IMR-90 (cell line): Measurements from ENCODE around the gene SIGLEC12. TPM values are rescaled to one million over a fixed set of nuclear protein-coding genes. Genes with fewer than 3 reads are reported as not detected.

ENCODE experiments used
- ATAC-seq: fragments of 200-7000 bp; cut with Tn5 transposase; 2 replicates; pipeline ENCODE4 v1.9.1; 2020; ENCODE audit warnings: low read depth, mild to moderate bottlenecking, moderate library complexity
- BruUV-seq: library from RNA; stranded (reverse); fragments of 400-500 nt; replicated peaks from 2 replicates; lab custom pipeline; 2021; lab: Mats Ljungman, UMichigan
- CTCF ChIA-PET: fragments of 300-600 bp; formaldehyde crosslinking; extraction: SDS; loops from one replicate; lab custom pipeline; 2021; ENCODE audit warnings: antibody characterized with exemption; lab: Yijun Ruan, JAX
- POLR2A ChIA-PET: fragments of 300-600 bp; sonication (Branson Sonifier 250); formaldehyde crosslinking; loops from one replicate; lab custom pipeline; 2022; ENCODE audit warnings: antibody characterized with exemption; ENCODE audit not compliant: unreplicated experiment; lab: Charles Lee
- DNase-seq: peaks from one replicate; pipeline ENCODE4 v3.0.0; 2013
- H2AFZ ChIP-seq: replicated peaks from 2 replicates; pipeline ENCODE3; 2013; ENCODE audit warnings: low read length, mild to moderate bottlenecking; ENCODE audit not compliant: poor library complexity
- H2AK5ac ChIP-seq: 2 replicates; pipeline ENCODE4 v1.6.1; 2013; ENCODE audit warnings: low read depth, low read length, inconsistent platforms
- H2AK9ac ChIP-seq: replicated peaks from 2 replicates; pipeline ENCODE3; 2013; ENCODE audit warnings: mild to moderate bottlenecking, low read depth, low read length, moderate library complexity; ENCODE audit not compliant: poor library complexity
- H2BK120ac ChIP-seq: 2 replicates; pipeline ENCODE4 v1.6.1; 2013; ENCODE audit warnings: low read depth, low read length, inconsistent platforms
- H2BK15ac ChIP-seq: 3 replicates; pipeline ENCODE4 v1.6.1; 2013; ENCODE audit warnings: low read depth, low read length, inconsistent platforms
- H2BK20ac ChIP-seq: 2 replicates; pipeline ENCODE4 v1.6.1; 2013; ENCODE audit warnings: low read depth, mild to moderate bottlenecking, inconsistent platforms, low read length, moderate library complexity
- H2BK5ac ChIP-seq: 2 replicates; pipeline ENCODE4 v1.6.1; 2013; ENCODE audit warnings: mild to moderate bottlenecking, low read depth, low read length, inconsistent platforms; ENCODE audit not compliant: poor library complexity, severe bottlenecking
- H3K14ac ChIP-seq: replicated peaks from 2 replicates; pipeline ENCODE4 v1.6.1; 2013; ENCODE audit warnings: low read depth, low read length, inconsistent platforms
- H3K18ac ChIP-seq: 2 replicates; pipeline ENCODE4 v1.6.1; 2013; ENCODE audit warnings: low read depth, low read length, control low read depth
- H3K23ac ChIP-seq: 2 replicates; pipeline ENCODE4 v1.6.1; 2013; ENCODE audit warnings: low read depth, low read length, inconsistent platforms
- H3K27ac ChIP-seq: 2 replicates; pipeline ENCODE4 v1.5.1; 2013; ENCODE audit warnings: mild to moderate bottlenecking, control low read depth, low read length; ENCODE audit not compliant: insufficient read depth
- H3K27me3 ChIP-seq: 2 replicates; pipeline ENCODE4 v1.6.1; 2013; ENCODE audit warnings: low read length; ENCODE audit not compliant: control insufficient read depth, insufficient read depth
- H3K36me3 ChIP-seq: 2 replicates; pipeline ENCODE4 v1.6.1; 2013; ENCODE audit warnings: low read length, mixed read lengths; ENCODE audit not compliant: control insufficient read depth, insufficient read depth
- H3K4ac ChIP-seq: 2 replicates; pipeline ENCODE4 v1.6.1; 2013; ENCODE audit warnings: low read depth, low read length, inconsistent platforms
- H3K4me1 ChIP-seq: 2 replicates; pipeline ENCODE4 v1.6.1; 2013; ENCODE audit warnings: low read length, mixed read lengths; ENCODE audit not compliant: control insufficient read depth, insufficient read depth
- H3K4me2 ChIP-seq: 2 replicates; pipeline ENCODE4 v1.6.1; 2013; ENCODE audit warnings: low read depth, mild to moderate bottlenecking, control low read depth, low read length, moderate library complexity
- H3K4me3 ChIP-seq: 2 replicates; pipeline ENCODE4 v1.5.1; 2013; ENCODE audit warnings: low read depth, mild to moderate bottlenecking, control low read depth, low read length, moderate library complexity; ENCODE audit not compliant: insufficient read depth
- H3K56ac ChIP-seq: 2 replicates; pipeline ENCODE4 v1.6.1; 2013; ENCODE audit warnings: low read length, inconsistent platforms; ENCODE audit not compliant: insufficient read depth; ENCODE audit errors: extremely low read depth
- H3K79me1 ChIP-seq, 2 experiments: 2 replicates each; pipeline ENCODE4 v1.6.1; 2013; ENCODE audit warnings: low read length in 2 of 2, inconsistent platforms in 1 of 2, low read depth in 1 of 2
- H3K9ac ChIP-seq: 2 replicates; pipeline ENCODE4 v1.6.1; 2013; ENCODE audit warnings: low read depth, low read length, control low read depth
- H3K9me1 ChIP-seq: 2 replicates; pipeline ENCODE4 v1.6.1; 2013; ENCODE audit warnings: low read length, inconsistent platforms; ENCODE audit not compliant: insufficient read depth
- H3K9me3 ChIP-seq: 2 replicates; pipeline ENCODE4 v1.6.1; 2013; ENCODE audit warnings: low read length; ENCODE audit not compliant: control insufficient read depth, insufficient read depth
- H4K20me1 ChIP-seq: 2 replicates; pipeline ENCODE4 v1.6.1; 2013; ENCODE audit warnings: low read length, inconsistent platforms; ENCODE audit not compliant: insufficient read depth
- H4K5ac ChIP-seq: 2 replicates; pipeline ENCODE4 v1.6.1; 2013; ENCODE audit warnings: mild to moderate bottlenecking, low read depth, low read length, control low read depth
- H4K8ac ChIP-seq, 2 experiments: 2 replicates each; pipeline ENCODE4 v1.6.1; 2013; ENCODE audit warnings: low read depth in 2 of 2, low read length in 2 of 2, control low read depth in 1 of 2, inconsistent platforms in 1 of 2
- H4K91ac ChIP-seq: 2 replicates; pipeline ENCODE4 v1.6.1; 2013; ENCODE audit warnings: low read depth, low read length, inconsistent platforms; ENCODE audit not compliant: insufficient read depth
- BHLHE40 ChIP-seq: fragments of 150-350 bp; IDR thresholded peaks from 2 replicates; pipeline ENCODE4 v1.6.1; 2016; ENCODE audit warnings: mild to moderate bottlenecking, low read depth, low read length
- CHD1 ChIP-seq: IDR thresholded peaks from 2 replicates; pipeline ENCODE4 v1.6.1; 2012; ENCODE audit warnings: low read depth, low read length, improper control_type of control experiment
- CTCF ChIP-seq: conservative IDR thresholded peaks from 2 replicates; pipeline ENCODE4 v1.5.1; 2012; ENCODE audit warnings: mild to moderate bottlenecking, low read depth, low read length, improper control_type of control experiment
- MAZ ChIP-seq: IDR thresholded peaks from 2 replicates; pipeline ENCODE4 v1.6.1; 2012; ENCODE audit warnings: low read depth, mild to moderate bottlenecking, low read length, improper control_type of control experiment, moderate library complexity, borderline replicate concordance
- WGBS, 2 experiments: methylation state at CpG; one replicate each; pipeline versions ENCODE4 v1.1.5 to v1.1.7; 2013; ENCODE audit warnings: missing lambda C conversion rate in 2 of 2; ENCODE audit not compliant: insufficient read length in 1 of 2; ENCODE audit errors: extremely low coverage in 2 of 2; 5-methylcytosine and 5-hydroxymethylcytosine counted together
- dilution Hi-C: fragments of 300-500 bp; cut with HindIII; formaldehyde crosslinking; loops from one replicate; pipeline ENCODE4 v1.14.3; 2018; ENCODE audit warnings: low sequenced_read_pairs; ENCODE audit not compliant: unreplicated experiment
- in situ Hi-C: fragments of 300-500 bp; cut with MboI; formaldehyde crosslinking; loops from 3 replicates; pipeline ENCODE4 v1.14.3; 2019; ENCODE audit warnings: low sequenced_read_pairs, inconsistent platforms, mixed read lengths
- intact Hi-C: fragments of 100-400 bp; cut with micrococcal nuclease; formaldehyde crosslinking; loops from 2 replicates; pipeline ENCODE4 v1.10.0; 2022
- polyA plus RNA-seq, 3 experiments: library from polyadenylated mRNA; depleted of rRNA; stranded (reverse); fragments of >200 nt; gene quantifications; 2 replicates each; pipeline ENCODE4 v1.2.3, GENCODE V29; 2012; ENCODE audit warnings: low replicate concordance in 1 of 3
- total RNA-seq: library from RNA; depleted of rRNA; stranded (reverse); fragments of >200 nt; gene quantifications from 2 replicates; pipeline ENCODE4 v1.2.3, GENCODE V29; 2012

Gene SIGLEC12
- total and polyA plus RNA-seq, 2 of the 4 experiments (the other 2 are of a cell fraction) = not detected

DNA sequence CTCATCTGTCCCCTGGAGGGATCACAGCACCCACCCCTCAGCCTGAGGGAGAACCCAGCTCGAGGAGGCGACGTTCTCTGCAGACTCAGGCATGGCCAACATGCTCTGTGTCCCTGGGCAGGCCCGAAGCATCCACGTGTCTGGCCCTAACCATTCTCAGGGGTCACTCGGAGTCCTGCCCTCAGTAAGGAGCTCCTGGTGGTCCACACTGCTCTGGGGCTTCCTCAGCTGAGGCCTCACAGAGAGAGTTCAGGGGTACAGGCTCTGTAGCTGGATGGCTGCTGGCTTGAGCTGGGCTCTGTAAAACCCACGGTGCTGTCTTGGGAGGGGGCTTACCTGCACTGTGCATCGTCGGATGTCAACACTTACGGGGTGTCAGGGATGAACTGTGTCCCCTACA is 38.9 kb downstream of the SIGLEC12 start:
- no peak for TF ChIP-seq MAZ
- no peak for TF ChIP-seq CHD1
- TF ChIP-seq CTCF = no peak
- no peak for TF ChIP-seq BHLHE40
- H4K5ac ChIP-seq = no peak overlapping the region
- no peaks in the 10 kb centered on the region for H3K79me1 ChIP-seq
- H4K8ac ChIP-seq = no peak overlapping the region
- DNase-seq = no peak
- no peak overlapping the region for H2AFZ ChIP-seq
- H3K9me1 ChIP-seq = no peaks in the 10 kb centered on the region
- no peak overlapping the region for H4K91ac ChIP-seq
- no peaks in the 10 kb centered on the region for H3K27me3 ChIP-seq
- no peak overlapping the region for H3K56ac ChIP-seq
- CTCF ChIA-PET = no interaction called here
- H3K4me3 ChIP-seq = no peak overlapping the region
- H3K4me1 ChIP-seq = no peaks in the 10 kb centered on the region
- no peak overlapping the region for H3K23ac ChIP-seq
- H3K27ac ChIP-seq = no peak overlapping the region
- ATAC-seq = no peak
- intact Hi-C loops (no loop called here), in situ Hi-C loops (no loop called here), dilution Hi-C loops (no loop called here)
- H2AK5ac ChIP-seq = no peak overlapping the region
- no peak overlapping the region for H3K9ac ChIP-seq
- no peak overlapping the region for H3K4me2 ChIP-seq
- no peak overlapping the region for H2BK15ac ChIP-seq
- H3K14ac ChIP-seq = no peak overlapping the region
- no peaks in the 10 kb centered on the region for H4K20me1 ChIP-seq
- WGBS, 2 experiments = 60% methylated on average over 3 of the region's 10 CpGs; no CpG with 5 or more reads in 1 of the 2 experiments
- BruUV-seq = no TSS peak
- no peaks in the 10 kb centered on the region for H3K36me3 ChIP-seq
- no peak overlapping the region for H3K4ac ChIP-seq
- no peak overlapping the region for H2BK5ac ChIP-seq
- no peak overlapping the region for H3K18ac ChIP-seq
- no peak overlapping the region for H2BK20ac ChIP-seq
- no peak overlapping the region for H2BK120ac ChIP-seq
- POLR2A ChIA-PET = no interaction called here
- peaks cover 2% of the 10 kb centered on the region; the same call in 1 of the 2 replicates for H3K9me3 ChIP-seq
- no peak overlapping the region for H2AK9ac ChIP-seq
